Stimulated activated effector memory CD8-positive, alpha-beta T cell treated with anti-CD3 and anti-CD28 coated beads, Interleukin-12 subunit alpha, Interleukin-12 subunit beta, amount 100 ng/mL, for 72 hours (primary cell): ENCODE results near the gene TMEM184A.

ENCODE experiments used
- ATAC-seq: fragments of 150-1000 bp; cut with Tn5 transposase; 2 replicates; pipeline ENCODE4 v1.10.0; 2021
- DNase-seq, 2 donors: peaks; one replicate each; pipeline ENCODE4 v3.0.0; 2021 to 2022; ENCODE audit warnings: low spot score in 2 of 2
- H3K27ac Mint-ChIP-seq: one replicate; pipeline ENCODE4 v1.8.0; 2022; ENCODE audit warnings: mild to moderate bottlenecking, mixed read lengths
- H3K36me3 Mint-ChIP-seq: one replicate; pipeline ENCODE4 v1.8.0; 2022; ENCODE audit warnings: mild to moderate bottlenecking, mixed read lengths
- H3K4me1 Mint-ChIP-seq: one replicate; pipeline ENCODE4 v1.8.0; 2022; ENCODE audit warnings: mixed read lengths
- H3K4me3 Mint-ChIP-seq: one replicate; pipeline ENCODE4 v1.8.0; 2022; ENCODE audit warnings: mild to moderate bottlenecking, mixed read lengths
- H3K9me3 Mint-ChIP-seq: one replicate; pipeline ENCODE4 v1.8.0; 2022; ENCODE audit warnings: mixed read lengths

TMEM184A gene

GRCh38 chr7:1493571-1493970 lies 62.4 kb downstream of the TMEM184A start:
- no peak overlapping the region for H3K27ac Mint-ChIP-seq
- no peaks in the 10 kb centered on the region for H3K4me1 Mint-ChIP-seq
- no peak for ATAC-seq
- H3K9me3 Mint-ChIP-seq = no peaks in the 10 kb centered on the region
- DNase-seq = no peak
- H3K36me3 Mint-ChIP-seq = peaks cover 60% of the 10 kb centered on the region
- no peak overlapping the region for H3K4me3 Mint-ChIP-seq

- DNase-seq = no peak
- Mint-ChIP-seq H3K4me3 (no peak overlapping the region), H3K36me3 (peaks cover 64% of the 10 kb centered on the region), H3K27ac (no peak overlapping the region), H3K4me1 (no peaks in the 10 kb centered on the region), H3K9me3 (no peaks in the 10 kb centered on the region)
- no peak for ATAC-seq
Observed at GRCh38 chr7:1493129-1493528, 62.9 kb downstream of the TMEM184A start.

- H3K36me3 Mint-ChIP-seq = peaks cover 66% of the 10 kb centered on the region
- no peak for ATAC-seq
Observed at GRCh38 chr7:1492640-1493039, 63.4 kb downstream of the TMEM184A start.

More at GRCh38 chr7:1492640-1493039, 63.4 kb downstream of the TMEM184A start:
- no peaks in the 10 kb centered on the region for H3K4me1 Mint-ChIP-seq
- no peak overlapping the region for H3K27ac Mint-ChIP-seq
- no peaks in the 10 kb centered on the region for H3K9me3 Mint-ChIP-seq
- no peak overlapping the region for H3K4me3 Mint-ChIP-seq
- no peak for DNase-seq
